Measurements from ENCODE around the gene PSMD11. TPM values are rescaled to one million over a fixed set of nuclear protein-coding genes. Genes with fewer than 3 reads are reported as not detected.
A peak's percentile ranks its signal among the peaks of the same experiment; 100 is the strongest.

Gene PSMD11
- total RNA-seq, 4 donors from 2014 or later, result 41.7 to 68.7 (median 64.9) TPM

DNA sequence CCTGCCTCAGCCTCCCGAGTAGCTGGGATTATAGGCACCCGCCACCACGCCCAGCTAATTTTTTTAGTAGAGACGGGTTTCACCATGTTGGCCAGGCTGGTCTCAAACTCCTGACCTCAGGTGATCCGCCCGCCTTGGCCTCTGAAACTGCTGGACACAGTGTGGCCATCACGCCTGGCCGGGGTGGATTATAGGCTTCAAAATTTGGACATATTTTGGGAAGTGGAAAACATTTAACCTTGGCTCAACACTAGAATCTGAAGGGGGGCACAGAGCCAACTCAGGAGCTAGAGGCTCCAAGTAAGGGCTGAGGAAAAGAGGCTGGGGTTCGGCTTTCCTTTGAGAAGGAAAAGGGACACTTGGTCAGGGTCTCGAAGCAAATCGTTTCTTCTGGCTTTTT is 40.3 kb downstream of the PSMD11 start:
- Histone ChIP-seq H3K27ac (peak overlapping the region in 2 of 4 donors; percentile 60 to 64), H3K27me3 (no peaks in the 10 kb centered on the region), H3K4me1 (peaks cover 0 to 47% (median 14%) of the 10 kb centered on the region in 3 donors), H3K36me3 (peaks cover 0 to 33% of the 10 kb centered on the region in 2 donors), H3K4me3 (no peak overlapping the region), H3K9me3 (no peaks in the 10 kb centered on the region)
- ATAC-seq, result no peak
- TF ChIP-seq EP300 (IDR thresholded peaks at IDR 0.05) (no peak), POLR2A (IDR thresholded peaks at IDR 0.05) (no peak)
- 59 to 66% methylated on average over 3 to 10 of the region's 11 CpGs for WGBS, 2 donors (ENCODE audit: low coverage in 1 of 2)

DNA sequence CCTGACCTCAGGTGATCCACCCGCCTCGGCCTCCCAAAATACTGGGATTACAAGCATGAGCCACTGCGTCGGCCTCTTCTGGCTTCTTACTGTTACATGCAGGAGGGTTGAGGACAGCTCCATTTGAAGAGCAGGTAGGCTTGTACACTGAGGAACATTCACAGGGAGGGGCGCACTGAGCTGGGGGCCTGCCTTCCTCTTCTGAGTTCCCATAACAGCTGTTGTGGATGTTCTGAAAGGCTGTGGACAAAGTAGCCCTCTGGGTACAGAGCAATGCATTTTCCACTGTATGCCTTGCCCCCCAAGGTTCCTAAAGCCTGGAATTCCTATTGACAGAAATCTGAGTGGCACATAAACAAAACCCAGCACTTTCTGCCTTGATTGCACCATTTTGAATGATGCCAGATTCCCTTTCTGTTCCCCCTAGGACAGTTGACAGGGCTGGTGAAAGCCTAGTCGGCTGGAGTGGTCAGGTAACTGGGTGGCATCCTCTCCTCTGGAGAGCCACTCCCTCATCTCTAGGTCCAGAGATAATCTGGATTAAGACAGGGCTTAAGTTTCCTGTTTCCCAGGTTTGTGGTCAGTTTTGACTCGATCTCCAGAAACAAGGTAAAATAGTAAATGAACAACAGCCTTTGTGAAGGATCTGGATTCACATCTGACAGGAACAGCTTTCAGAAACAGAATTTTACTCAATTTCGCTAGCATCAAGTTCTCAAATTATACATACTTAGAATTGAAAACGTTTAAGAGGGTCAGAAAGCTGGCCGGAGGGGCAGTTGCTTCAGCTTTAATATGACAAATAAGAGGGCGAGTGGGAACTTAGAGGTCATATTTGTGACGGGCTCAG is 41.2 kb downstream of the PSMD11 start:
- TF ChIP-seq POLR2A (IDR thresholded peaks at IDR 0.05), result no peak
- no peak for TF ChIP-seq CTCF (IDR thresholded peaks at IDR 0.05)
- TF ChIP-seq EP300 (IDR thresholded peaks at IDR 0.05), result no peak
- TF ChIP-seq POLR2AphosphoS5 (IDR thresholded peaks at IDR 0.05), result no peak
- H3K27me3 ChIP-seq, result no peaks in the 10 kb centered on the region
- peak overlapping the region; percentile 36 to 66 for H3K4me3 ChIP-seq
- H3K27ac ChIP-seq, result peak overlapping the region; percentile 36 to 87 (median 82)
- peaks cover 0 to 47% (median 14%) of the 10 kb centered on the region in 3 donors for H3K4me1 ChIP-seq
- 56 to 70% methylated on average over 5 to 6 of the region's 12 CpGs for WGBS, 2 donors (ENCODE audit: low coverage in 1 of 2)
- no peaks in the 10 kb centered on the region for H3K9me3 ChIP-seq
- no peak for ATAC-seq
- peaks cover 0 to 24% of the 10 kb centered on the region in 2 donors for H3K36me3 ChIP-seq

DNA sequence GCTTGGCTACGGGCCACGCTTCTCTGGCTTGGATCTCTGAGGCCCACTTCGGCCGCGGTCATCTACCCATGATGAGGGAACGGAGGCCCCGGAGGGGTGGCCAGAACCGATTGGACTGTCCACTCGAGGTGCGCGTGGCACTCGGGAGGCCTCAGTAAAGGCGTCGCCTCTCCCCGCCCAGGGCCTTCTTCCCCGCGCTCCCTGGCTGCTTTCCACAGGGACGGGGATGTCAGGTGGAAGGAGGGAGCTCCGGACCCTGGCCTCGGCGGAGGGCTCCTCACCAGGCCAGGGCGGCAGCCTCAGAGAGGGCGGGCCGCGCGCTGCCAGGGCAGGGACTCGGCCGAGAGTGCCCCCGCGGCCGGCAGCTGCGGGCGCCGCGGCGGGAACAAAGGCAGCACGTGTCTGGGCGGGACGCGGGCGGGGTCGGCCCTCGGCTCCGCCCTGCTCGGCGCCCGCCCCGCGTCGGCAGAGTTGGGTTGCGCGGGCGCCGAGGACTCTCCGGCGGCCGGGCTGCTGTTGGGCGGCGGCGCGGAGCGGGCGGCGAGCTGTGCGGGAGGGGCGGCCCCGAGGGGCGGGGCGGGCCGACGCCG is 41.9 kb downstream of the PSMD11 start:
- peak; percentile 91 for ATAC-seq
- TF ChIP-seq CTCF (IDR thresholded peaks at IDR 0.05) (peak in 2 of 4 experiments; percentile 7 to 8), EP300 (IDR thresholded peaks at IDR 0.05) (no peak), POLR2A (IDR thresholded peaks at IDR 0.05) (peak in 1 of 2 donors; percentile 35)
- Histone ChIP-seq H3K27ac (peak overlapping the region; percentile 36 to 87 (median 82)), H3K27me3 (no peaks in the 10 kb centered on the region), H3K36me3 (peaks cover 0 to 17% of the 10 kb centered on the region in 2 donors), H3K4me1 (peaks cover 0 to 47% (median 14%) of the 10 kb centered on the region in 3 donors), H3K4me3 (peak overlapping the region; percentile 36 to 66), H3K9me3 (no peaks in the 10 kb centered on the region)
- WGBS, 2 donors (ENCODE audit: low coverage in 1 of 2), result no CpG with 5 or more reads among the region's 72 CpGs

DNA sequence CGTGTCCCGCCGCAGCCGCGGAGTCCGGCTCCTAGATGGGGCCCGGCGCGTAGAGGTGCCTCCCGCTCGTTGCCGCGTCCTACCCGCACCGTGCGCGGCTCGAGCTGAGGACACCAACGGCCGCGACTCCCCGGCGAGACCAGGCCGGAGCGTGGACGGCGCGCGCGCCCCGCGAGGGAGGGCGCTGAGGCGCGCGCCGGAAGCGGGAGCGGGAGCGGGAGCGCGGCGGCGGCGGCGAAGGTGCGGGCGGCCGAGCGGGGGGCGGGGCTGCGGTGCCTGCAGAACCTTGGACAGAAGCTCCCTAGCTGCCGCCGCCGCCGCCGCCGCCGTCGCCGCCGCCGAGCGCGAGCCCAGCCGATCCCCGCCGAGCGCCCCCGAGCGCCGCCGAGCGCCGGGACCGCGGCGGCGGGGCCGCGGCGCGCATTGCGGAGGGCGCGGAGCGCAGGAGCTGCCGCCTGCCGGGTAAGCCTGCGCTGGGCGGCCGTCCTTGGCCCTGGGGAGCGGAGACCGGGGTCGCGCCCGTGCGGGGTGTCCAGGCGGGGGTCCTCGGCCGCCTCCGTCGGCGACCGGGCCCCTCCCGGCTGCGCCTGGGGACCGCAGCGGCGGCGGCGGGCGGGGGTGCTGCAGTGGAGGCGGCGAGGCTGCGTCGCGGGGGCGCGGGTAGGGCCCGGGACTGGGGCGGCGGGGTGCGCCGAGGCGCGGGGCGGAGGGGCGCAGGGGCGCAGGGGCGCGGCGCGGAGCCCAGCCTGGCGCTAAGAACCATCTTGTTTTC is 42.6 kb downstream of the PSMD11 start, which contains the start of gene CDK5R1:
Gene CDK5R1 (plus strand): TSS at position 293 of the 772 bp plus-strand sequence. CDS start 628 bp downstream, outside the sequence.
- WGBS, 2 donors (ENCODE audit: low coverage in 1 of 2), result no CpG with 5 or more reads among the region's 135 CpGs
- Histone ChIP-seq H3K4me3 (peak within 1 kb of the TSS; percentile 36 to 66), H3K4me1 (peaks cover 0 to 47% (median 14%) of the 10 kb centered on the region in 3 donors), H3K36me3 (peaks cover 0 to 10% of the 10 kb centered on the region in 2 donors), H3K27ac (peak within 1 kb of the TSS; percentile 36 to 87 (median 82)), H3K27me3 (no peaks in the 10 kb centered on the region), H3K9me3 (no peaks in the 10 kb centered on the region)
- ATAC-seq, result peak; percentile 79
- TF ChIP-seq POLR2A (IDR thresholded peaks at IDR 0.05) (no peak), EP300 (IDR thresholded peaks at IDR 0.05) (no peak), POLR2AphosphoS5 (IDR thresholded peaks at IDR 0.05) (no peak), CTCF (IDR thresholded peaks at IDR 0.05) (no peak)

Data from gastroesophageal sphincter (tissue), 4 donors.